PC-3 (cell line): ENCODE data around the gene PITX2. TPM values are rescaled to one million over a fixed set of nuclear protein-coding genes. Genes with fewer than 3 reads are reported as not detected.

ENCODE experiments used
- ATAC-seq: fragments of 200-7000 bp; cut with Tn5 transposase; 2 replicates; pipeline ENCODE4 v1.9.1; 2020; ENCODE audit warnings: mild to moderate bottlenecking, moderate library complexity
- BruUV-seq: library from RNA; stranded (reverse); fragments of 400-500 nt; replicated peaks from 2 replicates; lab custom pipeline; 2021; lab: Mats Ljungman, UMichigan
- CTCF ChIA-PET: fragments of 300-600 bp; sonication (Branson Sonifier 250); formaldehyde crosslinking; loops from one replicate; lab custom pipeline; 2022; ENCODE audit warnings: antibody characterized with exemption; lab: Charles Lee
- POLR2A ChIA-PET: fragments of 300-600 bp; sonication (Branson Sonifier 250); formaldehyde crosslinking; loops from one replicate; lab custom pipeline; 2022; ENCODE audit warnings: antibody characterized with exemption; ENCODE audit not compliant: unreplicated experiment; lab: Charles Lee
- DNase-seq: peaks from one replicate; pipeline ENCODE4 v3.0.0-alpha.2; 2015
- H2AFZ ChIP-seq: fragments of 300-600 bp; sonication (generic); 2 replicates; pipeline ENCODE4 v1.6.0; 2016; ENCODE audit warnings: antibody characterized with exemption, low read length
- H3F3A ChIP-seq: fragments of 300-600 bp; sonication (generic); one replicate; pipeline ENCODE4 v1.6.0; 2017; ENCODE audit warnings: antibody characterized with exemption, low read length, control low read depth, mild to moderate bottlenecking; ENCODE audit not compliant: unreplicated experiment
- H3K27ac ChIP-seq: fragments of 300-600 bp; sonication (generic); 2 replicates; pipeline ENCODE4 v1.5.1; 2016; ENCODE audit warnings: mild to moderate bottlenecking, low read length
- H3K27me3 ChIP-seq: fragments of 300-600 bp; sonication (generic); 2 replicates; pipeline ENCODE4 v1.6.1; 2016; ENCODE audit warnings: low read length, mixed read lengths
- H3K36me3 ChIP-seq: fragments of 300-600 bp; sonication (generic); 2 replicates; pipeline ENCODE4 v1.6.1; 2016; ENCODE audit warnings: low read depth, mixed run types, low read length, mixed read lengths
- H3K4me1 ChIP-seq: fragments of 300-600 bp; sonication (generic); 2 replicates; pipeline ENCODE4 v1.5.1; 2016; ENCODE audit warnings: low read length; ENCODE audit not compliant: insufficient read depth
- H3K4me2 ChIP-seq: fragments of 300-600 bp; sonication (generic); 2 replicates; pipeline ENCODE4 v1.6.0; 2016; ENCODE audit warnings: low read length
- H3K4me3 ChIP-seq: fragments of 300-600 bp; sonication (generic); 2 replicates; pipeline ENCODE4 v1.5.1; 2016; ENCODE audit warnings: mild to moderate bottlenecking, low read length, mixed read lengths
- H3K79me2 ChIP-seq: fragments of 300-600 bp; sonication (generic); 2 replicates; pipeline ENCODE4 v1.6.1; 2017; ENCODE audit warnings: low read length, mixed read lengths
- H3K9ac ChIP-seq: fragments of 300-600 bp; sonication (generic); 2 replicates; pipeline ENCODE4 v1.6.0; 2016; ENCODE audit warnings: mild to moderate bottlenecking, low read length
- H3K9me2 ChIP-seq: fragments of 300-600 bp; sonication (generic); replicated peaks from 2 replicates; pipeline ENCODE4 v1.6.1; 2016; ENCODE audit warnings: mixed run types, low read length, mixed read lengths
- H3K9me3 ChIP-seq: fragments of 300-600 bp; sonication (generic); 2 replicates; pipeline ENCODE4 v1.6.1; 2016; ENCODE audit warnings: low read length, mixed read lengths
- H4K20me1 ChIP-seq: fragments of 300-600 bp; sonication (generic); 2 replicates; pipeline ENCODE4 v1.6.1; 2016; ENCODE audit warnings: low read length, mixed read lengths
- CTCF ChIP-seq: fragments of 300-600 bp; sonication (generic); conservative IDR thresholded peaks from 2 replicates; pipeline ENCODE4 v1.5.1; 2017; ENCODE audit warnings: antibody characterized with exemption, low read depth, mild to moderate bottlenecking, low read length
- EZH2 ChIP-seq: fragments of 300-600 bp; sonication (generic); IDR thresholded peaks from one replicate; pipeline ENCODE4 v1.6.1; 2017; ENCODE audit warnings: antibody characterized with exemption, mild to moderate bottlenecking, low read length; ENCODE audit not compliant: unreplicated experiment
- EZH2phosphoT487 ChIP-seq: fragments of 300-600 bp; sonication (generic); IDR thresholded peaks from 2 replicates; pipeline ENCODE4 v1.6.1; 2018; ENCODE audit warnings: mild to moderate bottlenecking, antibody characterized with exemption, low read length, borderline replicate concordance
- intact Hi-C: fragments of 100-400 bp; cut with micrococcal nuclease; formaldehyde crosslinking; loops from 2 replicates; pipeline ENCODE4 v1.9.0; 2023
- total RNA-seq: library from RNA; depleted of rRNA; stranded (reverse); fragments of >200 nt; gene quantifications from 2 replicates; pipeline ENCODE4 v1.2.3, GENCODE V29; 2014

The PITX2 gene
- total RNA-seq, 1 experiment from 2014 or later: 0.55 TPM

GRCh38 chr4:110640576-110640975 is 17.7 kb upstream of the PITX2 start:
- Histone ChIP-seq H3K9ac (no peak overlapping the region), H3K79me2 (no peaks in the 10 kb centered on the region), H3K4me2 (no peak overlapping the region), H3K4me1 (no peaks in the 10 kb centered on the region), H3K27me3 (peaks cover 99% of the 10 kb centered on the region), H2AFZ (no peak overlapping the region), H3K36me3 (no peaks in the 10 kb centered on the region), H4K20me1 (no peaks in the 10 kb centered on the region), H3K4me3 (no peak overlapping the region), H3K9me3 (no peaks in the 10 kb centered on the region), H3K9me2 (no peaks in the 10 kb centered on the region), H3F3A (no peaks in the 10 kb centered on the region), H3K27ac (no peak overlapping the region)
- ChIA-PET CTCF (no interaction called here), POLR2A (no interaction called here)
- TF ChIP-seq EZH2 (no peak), EZH2phosphoT487 (no peak), CTCF (no peak)
- intact Hi-C loops: no loop called here
- no peak for DNase-seq
- ATAC-seq: no peak
- BruUV-seq: no TSS peak

- ATAC-seq (no peak), DNase-seq (no peak)
- Histone ChIP-seq H3K4me3 (no peak overlapping the region), H3K4me1 (no peaks in the 10 kb centered on the region), H4K20me1 (no peaks in the 10 kb centered on the region), H3K79me2 (no peaks in the 10 kb centered on the region), H3F3A (no peaks in the 10 kb centered on the region), H3K9me2 (no peaks in the 10 kb centered on the region), H2AFZ (no peak overlapping the region), H3K36me3 (no peaks in the 10 kb centered on the region), H3K9me3 (no peaks in the 10 kb centered on the region), H3K27ac (no peak overlapping the region), H3K9ac (no peak overlapping the region), H3K4me2 (no peak overlapping the region), H3K27me3 (peaks cover 98% of the 10 kb centered on the region)
- POLR2A ChIA-PET: interaction anchor here (0.6 kb wide), 1 partner anchor 12 kb away, joined by 3 read pairs; no protein-coding TSS in a partner anchor
- no TSS peak for BruUV-seq
- TF ChIP-seq EZH2 (no peak), EZH2phosphoT487 (no peak), CTCF (no peak)
- intact Hi-C loops: loop anchor here (10.0 kb wide), 1 partner anchor 1395 kb away; no protein-coding TSS in a partner anchor
- CTCF ChIA-PET: no interaction called here
Observed at GRCh38 chr4:110639207-110640090, 16.6 kb upstream of the PITX2 start.
